Activated gamma-delta T cell treated with anti-CD3 and anti-CD28 coated beads, Interleukin-2, amount 50 U/mL, for 16 hours (primary cell): ENCODE measurements around the gene ZKSCAN1.
A peak's percentile ranks its signal among the peaks of the same experiment; 100 is the strongest.

Source experiments
- DNase-seq: peaks from one replicate; pipeline ENCODE4 v3.0.0-alpha.2; 2020; ENCODE audit warnings: low read depth

The ZKSCAN1 gene

DNA sequence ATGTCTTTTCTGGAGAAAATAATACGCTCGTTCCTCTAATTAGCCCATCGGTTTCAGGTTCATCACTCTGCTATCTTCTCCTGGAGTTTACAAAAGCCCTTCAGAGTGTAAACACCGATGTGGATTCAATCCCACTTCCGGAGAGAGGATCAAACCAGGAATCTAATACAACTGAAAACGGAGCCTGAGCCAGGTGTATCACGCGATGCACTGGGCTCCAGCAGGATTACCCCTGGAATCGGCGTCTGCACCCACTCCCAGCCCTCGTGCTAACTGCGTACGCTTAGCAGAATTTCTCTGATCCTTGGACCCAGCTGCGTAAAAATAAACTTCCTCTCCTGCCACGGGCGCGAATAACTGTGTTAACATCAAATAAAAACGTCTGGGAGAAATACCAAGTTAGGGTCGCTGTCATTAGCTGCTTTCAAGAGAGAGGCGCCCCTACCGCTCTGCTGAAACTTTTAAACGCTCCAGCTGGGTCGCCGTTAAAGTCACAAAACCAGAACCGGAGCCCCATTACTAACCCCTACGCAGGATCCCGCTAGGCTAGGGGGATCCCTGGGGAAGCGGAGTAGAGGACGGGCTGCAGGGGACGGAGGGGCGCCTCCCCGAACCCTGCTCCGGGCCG is 65.6 kb downstream of the ZKSCAN1 start:
- DNase-seq, result no peak

DNA sequence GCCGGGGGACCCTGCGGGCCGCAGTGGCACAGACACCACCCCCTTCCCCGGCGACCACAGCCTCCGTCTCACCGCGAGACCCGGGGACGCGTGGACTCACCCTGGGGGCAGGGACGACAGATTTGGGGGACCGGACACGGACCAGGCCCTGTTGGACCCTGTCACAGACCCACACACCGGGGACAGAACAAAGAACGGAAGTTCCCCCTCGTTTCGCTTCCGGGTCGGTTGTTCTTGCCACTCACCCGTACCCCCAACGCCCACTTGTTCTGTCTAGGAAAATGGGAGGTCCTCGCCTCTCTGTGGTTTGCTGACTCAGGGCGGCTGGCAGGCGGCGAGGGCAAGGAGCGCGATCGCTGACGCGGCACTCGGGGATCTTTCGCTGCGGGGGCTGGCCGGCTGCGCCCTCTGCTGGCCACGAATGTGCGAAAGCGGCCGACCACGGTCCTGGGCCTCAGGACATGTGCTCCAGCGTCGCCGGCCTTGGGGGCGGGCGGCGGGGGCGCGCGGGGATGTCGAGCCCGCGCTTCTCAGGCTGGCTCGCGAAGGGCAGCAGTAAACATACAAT is 66.2 kb downstream of the ZKSCAN1 start, which contains the start of gene ZNF3:
ZNF3 (minus strand) TSS at position 189 of the 568 bp plus-strand sequence. CDS start 4,366 bp downstream, outside the sequence.
- peak; percentile 97 for DNase-seq

DNA sequence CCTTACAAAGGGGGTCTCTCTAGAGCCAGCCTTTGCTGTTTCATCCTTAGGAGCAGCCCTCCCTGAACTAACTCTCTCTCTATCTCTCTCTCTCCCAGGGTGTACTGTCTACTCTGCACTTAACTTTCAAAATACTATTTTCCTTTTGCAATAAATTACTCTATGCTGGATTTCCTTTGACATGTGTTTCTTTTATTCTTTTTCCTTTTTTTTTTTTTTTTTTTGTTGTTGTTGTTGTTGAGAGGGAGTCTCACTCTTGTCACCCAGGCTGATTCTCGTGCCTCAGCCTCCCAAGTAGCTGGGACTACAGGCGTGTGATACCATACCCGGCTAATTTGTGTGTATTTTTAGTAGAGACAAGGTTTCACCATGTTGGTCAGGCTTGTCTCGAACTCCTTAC is 67.6 kb downstream of the ZKSCAN1 start:
- DNase-seq, result no peak

DNA sequence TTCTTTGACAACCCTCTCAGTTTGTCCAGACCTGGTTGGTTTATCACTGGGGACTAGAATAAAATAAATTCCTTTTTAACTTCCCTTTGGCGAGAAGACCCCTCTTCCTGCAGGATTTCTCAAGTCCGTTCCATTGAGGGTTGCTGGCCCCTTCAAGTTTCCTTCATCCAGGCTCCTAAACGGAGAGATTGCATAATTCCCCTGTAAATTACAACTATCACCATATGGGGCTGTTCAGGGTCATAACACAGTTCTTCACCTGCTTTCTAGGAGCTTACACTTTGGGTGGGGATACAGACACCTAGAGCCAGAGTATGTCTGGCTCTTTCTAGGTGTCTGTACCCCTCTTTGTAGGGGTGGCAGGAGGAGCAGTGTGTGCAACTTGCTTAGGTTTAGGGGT is 70.1 kb downstream of the ZKSCAN1 start:
- DNase-seq, result no peak

- DNase-seq, result no peak
These were observed 71.8 kb downstream of the ZKSCAN1 start for GRCh38 chr7:100087055-100087750.

- DNase-seq, result no peak
These were observed 72.8 kb downstream of the ZKSCAN1 start for GRCh38 chr7:100088095-100088620.

GRCh38 chr7:100088621-100089457 is 73.4 kb downstream of the ZKSCAN1 start, which contains the start of gene COPS6:
COPS6 (plus strand) TSS chr7:100088969; CDS start chr7:100088991, 22 bp downstream.
- peak; percentile 78 for DNase-seq

- DNase-seq, result no peak
These were observed 74.2 kb downstream of the ZKSCAN1 start for GRCh38 chr7:100089458-100090196.

DNA sequence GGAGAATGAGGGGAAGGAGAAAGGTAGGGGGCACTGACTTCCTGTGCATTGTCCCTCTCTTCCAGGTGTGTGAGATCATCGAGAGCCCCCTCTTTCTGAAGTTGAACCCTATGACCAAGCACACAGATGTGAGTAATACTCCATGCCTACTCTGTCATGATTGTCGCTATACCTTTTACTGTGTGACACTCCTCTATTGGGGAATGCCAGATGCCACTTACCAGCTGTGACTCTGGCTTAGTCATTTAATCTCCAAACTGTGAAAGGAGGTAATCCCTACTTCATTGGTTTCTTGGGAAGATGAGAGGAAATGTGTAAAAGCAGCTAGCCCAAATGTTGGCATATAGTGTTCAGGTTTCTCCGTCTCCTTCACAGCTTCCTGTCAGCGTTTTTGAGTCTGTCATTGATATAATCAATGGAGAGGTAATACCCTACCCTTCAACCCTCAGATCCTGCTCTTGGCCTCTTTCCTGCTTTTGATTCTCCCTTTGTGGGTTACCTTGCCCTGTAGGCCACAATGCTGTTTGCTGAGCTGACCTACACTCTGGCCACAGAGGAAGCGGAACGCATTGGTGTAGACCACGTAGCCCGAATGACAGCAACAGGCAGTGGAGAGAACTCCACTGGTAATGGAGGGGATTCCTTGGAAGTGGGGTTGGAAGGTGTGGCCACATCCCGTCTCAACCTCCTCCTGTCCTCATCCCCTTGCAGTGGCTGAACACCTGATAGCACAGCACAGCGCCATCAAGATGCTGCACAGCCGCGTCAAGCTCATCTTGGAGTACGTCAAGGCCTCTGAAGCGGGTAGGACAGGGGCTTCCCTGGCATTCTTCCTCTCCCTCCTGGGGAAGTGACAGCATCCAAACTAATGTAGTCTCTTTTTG is 75.4 kb downstream of the ZKSCAN1 start:
- no peak for DNase-seq
